Fibroblast of lung (primary cell): ENCODE data around the gene ZNF430. TPM values are rescaled to one million over a fixed set of nuclear protein-coding genes. Genes with fewer than 3 reads are reported as not detected.
A peak's percentile ranks its signal among the peaks of the same experiment; 100 is the strongest.

Source experiments
- DNase-seq, 2 donors: peaks; one replicate each; pipeline versions ENCODE4 v3.0.0 to v3.0.0-alpha.2; 2010; ENCODE audit warnings: low read depth in 2 of 2
- H2AFZ ChIP-seq: 2 replicates; pipeline ENCODE4 v1.5.1; 2012; ENCODE audit warnings: low read length, control low read depth, inconsistent platforms
- H3K27ac ChIP-seq: 2 replicates; pipeline ENCODE4 v1.5.1; 2011; ENCODE audit warnings: low read length, control low read depth; ENCODE audit not compliant: insufficient read depth
- H3K27me3 ChIP-seq: 2 replicates; pipeline ENCODE4 v1.5.1; 2011; ENCODE audit warnings: mild to moderate bottlenecking, low read length; ENCODE audit not compliant: control insufficient read depth, insufficient read depth
- H3K36me3 ChIP-seq: 2 replicates; pipeline ENCODE4 v1.5.1; 2011; ENCODE audit warnings: low read length; ENCODE audit not compliant: control insufficient read depth, insufficient read depth
- H3K4me1 ChIP-seq: 2 replicates; pipeline ENCODE4 v1.5.1; 2011; ENCODE audit warnings: low read length; ENCODE audit not compliant: control insufficient read depth, insufficient read depth; ENCODE audit errors: extremely low read depth
- H3K4me2 ChIP-seq: 2 replicates; pipeline ENCODE4 v1.5.1; 2011; ENCODE audit warnings: low read length, control low read depth; ENCODE audit not compliant: insufficient read depth; ENCODE audit errors: extremely low read depth
- H3K4me3 ChIP-seq, 4 experiments: fragments of 200-600 bp in 1 of 4; sonication (generic) in 1 of 4; replicated peaks in 1 of 4; 2 replicates each; pipeline ENCODE4 v1.5.1; 2011 to 2016; ENCODE audit warnings: low read length in 4 of 4, low read depth in 3 of 4, mild to moderate bottlenecking in 3 of 4, control low read depth in 2 of 4, inconsistent platforms in 1 of 4, mixed read lengths in 1 of 4; ENCODE audit not compliant: insufficient read depth in 1 of 4; ENCODE audit errors: control extremely low read depth in 1 of 4
- H3K79me2 ChIP-seq: 2 replicates; pipeline ENCODE4 v1.5.1; 2012; ENCODE audit warnings: mild to moderate bottlenecking, low read length, inconsistent platforms; ENCODE audit not compliant: control insufficient read depth, insufficient read depth
- H3K9ac ChIP-seq: 2 replicates; pipeline ENCODE4 v1.5.1; 2011; ENCODE audit warnings: mild to moderate bottlenecking, low read length, control low read depth; ENCODE audit not compliant: insufficient read depth
- H3K9me3 ChIP-seq: 2 replicates; pipeline ENCODE4 v1.5.1; 2012; ENCODE audit warnings: low read depth, low read length; ENCODE audit not compliant: control insufficient read depth, insufficient read depth
- H4K20me1 ChIP-seq: 2 replicates; pipeline ENCODE4 v1.5.1; 2011; ENCODE audit warnings: low read length; ENCODE audit not compliant: control insufficient read depth, insufficient read depth; ENCODE audit errors: extremely low read depth
- EZH2 ChIP-seq: IDR thresholded peaks from 2 replicates; pipeline ENCODE4 v1.5.1; 2012; ENCODE audit warnings: low read length, control low read depth, mild to moderate bottlenecking; ENCODE audit errors: missing control alignments
- polyA plus RNA-seq, 2 donors: library from polyadenylated mRNA; depleted of rRNA in 1 of 2; stranded (reverse) in 1 of 2; unstranded in 1 of 2; fragments of >200 nt; gene quantifications; 2 replicates each; pipeline ENCODE4 v1.2.1, GENCODE V29; 2011 to 2012; ENCODE audit warnings: missing spikeins in 1 of 2
- total RNA-seq: library from RNA; depleted of rRNA; stranded (reverse); fragments of >200 nt; gene quantifications from 2 replicates; pipeline ENCODE4 v1.2.1, GENCODE V29; 2014
- TF ChIP-seq, protein P1 (sequence below), 2 donors: IDR thresholded peaks in 1 of 2; conservative IDR thresholded peaks in 1 of 2; 1 replicate in 1 of 2; 2 replicates in 1 of 2; pipeline ENCODE4 v1.5.1; 2011 to 2012; ENCODE audit warnings: low read length in 2 of 2, control low read depth in 1 of 2, inconsistent platforms in 1 of 2, low read depth in 1 of 2, mild to moderate bottlenecking in 1 of 2

The ZNF430 gene
- total and polyA plus RNA-seq, 2 donors (not counting 1 experiment from before 2014, with no cell fraction given) = 5.8 to 8.5 TPM

DNA sequence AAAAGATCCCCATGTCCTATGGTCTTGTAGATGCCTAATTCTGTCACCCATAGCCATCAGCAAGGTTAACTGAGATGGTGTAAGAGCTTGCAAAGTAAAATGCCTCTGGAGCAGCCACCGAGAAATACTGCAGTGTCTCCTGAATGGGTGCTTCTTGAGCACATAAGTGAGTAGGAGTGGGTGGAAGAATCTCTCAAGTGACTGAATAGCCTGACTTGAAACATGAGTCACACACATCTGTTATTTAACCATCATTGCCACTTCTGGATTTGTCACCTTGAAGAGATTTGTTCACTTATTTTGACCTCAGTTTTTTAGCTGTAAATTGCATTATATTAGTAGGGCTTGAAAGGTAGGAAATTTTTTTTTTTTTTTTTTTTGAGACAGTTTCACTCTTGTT, 63.9 kb downstream of the ZNF430 start:
- H3K9ac ChIP-seq = no peak overlapping the region
- H3K4me1 ChIP-seq = no peaks in the 10 kb centered on the region
- H3K9me3 ChIP-seq = no peaks in the 10 kb centered on the region
- H3K27ac ChIP-seq = no peak overlapping the region
- peaks cover 5% of the 10 kb centered on the region for H3K79me2 ChIP-seq
- no peak overlapping the region for H2AFZ ChIP-seq
- H3K36me3 ChIP-seq = no peaks in the 10 kb centered on the region
- no peaks in the 10 kb centered on the region for H3K27me3 ChIP-seq
- DNase-seq = peak; percentile 16 to 83
- no peak overlapping the region for H3K4me3 ChIP-seq
- H4K20me1 ChIP-seq = no peaks in the 10 kb centered on the region
- TF ChIP-seq, protein P1, sequence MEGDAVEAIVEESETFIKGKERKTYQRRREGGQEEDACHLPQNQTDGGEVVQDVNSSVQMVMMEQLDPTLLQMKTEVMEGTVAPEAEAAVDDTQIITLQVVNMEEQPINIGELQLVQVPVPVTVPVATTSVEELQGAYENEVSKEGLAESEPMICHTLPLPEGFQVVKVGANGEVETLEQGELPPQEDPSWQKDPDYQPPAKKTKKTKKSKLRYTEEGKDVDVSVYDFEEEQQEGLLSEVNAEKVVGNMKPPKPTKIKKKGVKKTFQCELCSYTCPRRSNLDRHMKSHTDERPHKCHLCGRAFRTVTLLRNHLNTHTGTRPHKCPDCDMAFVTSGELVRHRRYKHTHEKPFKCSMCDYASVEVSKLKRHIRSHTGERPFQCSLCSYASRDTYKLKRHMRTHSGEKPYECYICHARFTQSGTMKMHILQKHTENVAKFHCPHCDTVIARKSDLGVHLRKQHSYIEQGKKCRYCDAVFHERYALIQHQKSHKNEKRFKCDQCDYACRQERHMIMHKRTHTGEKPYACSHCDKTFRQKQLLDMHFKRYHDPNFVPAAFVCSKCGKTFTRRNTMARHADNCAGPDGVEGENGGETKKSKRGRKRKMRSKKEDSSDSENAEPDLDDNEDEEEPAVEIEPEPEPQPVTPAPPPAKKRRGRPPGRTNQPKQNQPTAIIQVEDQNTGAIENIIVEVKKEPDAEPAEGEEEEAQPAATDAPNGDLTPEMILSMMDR (conservative IDR thresholded peaks at IDR 0.05 in 1 of 2, IDR thresholded peaks at IDR 0.05 in 1 of 2; ENCODE audit: low read depth in 1 of 2, low read length in 2 of 2) = no peak
- no peak for TF ChIP-seq EZH2
- H3K4me2 ChIP-seq = no peak overlapping the region

GRCh38 chr19:21087871-21088270, 67.4 kb downstream of the ZNF430 start:
- no peak overlapping the region for H3K4me3 ChIP-seq
- DNase-seq = no peak
- no peaks in the 10 kb centered on the region for H3K4me1 ChIP-seq
- peaks cover 5% of the 10 kb centered on the region for H3K79me2 ChIP-seq
- TF ChIP-seq EZH2 = no peak
- TF ChIP-seq, protein P1 (conservative IDR thresholded peaks at IDR 0.05 in 1 of 2, IDR thresholded peaks at IDR 0.05 in 1 of 2; ENCODE audit: low read depth in 1 of 2, low read length in 2 of 2) = no peak
- no peak overlapping the region for H3K27ac ChIP-seq
- no peak overlapping the region for H3K9ac ChIP-seq
- no peak overlapping the region for H3K4me2 ChIP-seq
- H3K36me3 ChIP-seq = no peaks in the 10 kb centered on the region
- no peaks in the 10 kb centered on the region for H4K20me1 ChIP-seq
- H3K9me3 ChIP-seq = no peaks in the 10 kb centered on the region
- no peaks in the 10 kb centered on the region for H3K27me3 ChIP-seq
- H2AFZ ChIP-seq = no peak overlapping the region

GRCh38 chr19:21092109-21092508, 71.7 kb downstream of the ZNF430 start:
- Histone ChIP-seq H3K4me3 (no peak overlapping the region), H3K4me1 (no peaks in the 10 kb centered on the region), H3K4me2 (no peak overlapping the region), H3K9me3 (no peaks in the 10 kb centered on the region), H3K79me2 (no peaks in the 10 kb centered on the region), H3K36me3 (no peaks in the 10 kb centered on the region), H4K20me1 (no peaks in the 10 kb centered on the region), H2AFZ (no peak overlapping the region), H3K9ac (no peak overlapping the region), H3K27ac (no peak overlapping the region), H3K27me3 (no peaks in the 10 kb centered on the region)
- TF ChIP-seq EZH2 = no peak
- TF ChIP-seq, protein P1 (conservative IDR thresholded peaks at IDR 0.05 in 1 of 2, IDR thresholded peaks at IDR 0.05 in 1 of 2; ENCODE audit: low read depth in 1 of 2, low read length in 2 of 2) = no peak
- DNase-seq = peak; percentile 6 to 64
